ENCODE results near the gene JAKMIP3. TPM values are rescaled to one million over a fixed set of nuclear protein-coding genes. Genes with fewer than 3 reads are reported as not detected.

Gene JAKMIP3
- total RNA-seq, 2 experiments from 2014 or later = 0.28 to 0.36 TPM

- Mint-ChIP-seq H3K9me3 (no peaks in the 10 kb centered on the region), H3K27me3 (peaks cover 9% of the 10 kb centered on the region), H3K4me1 (ENCODE audit: low read depth) (peaks cover 6% of the 10 kb centered on the region), H3K4me3 (no peak overlapping the region), H3K27ac (no peak overlapping the region), H3K36me3 (ENCODE audit: low read depth) (no peaks in the 10 kb centered on the region)
- ATAC-seq (ENCODE audit: poor library complexity) (no peak), DNase-seq (no peak)
- H3K9me3 ChIP-seq (ENCODE audit: control insufficient read depth in 1 of 2, insufficient read depth in 1 of 2, low read length in 2 of 2) = no peaks in the 10 kb centered on the region
- intact Hi-C loops (cut with DNase I, micrococcal nuclease) = no loop called here
- no peak overlapping the region for H3K27ac ChIP-seq (ENCODE audit: low read depth in 1 of 2, low read length in 2 of 2)
- no peaks in the 10 kb centered on the region for H3K36me3 ChIP-seq (ENCODE audit: insufficient read depth, low read length)
- peaks cover 0 to 10% of the 10 kb centered on the region in 2 experiments for H3K27me3 ChIP-seq (ENCODE audit: control insufficient read depth in 1 of 2, insufficient read depth in 2 of 2, low read length in 2 of 2)
- TF ChIP-seq CTCF (IDR thresholded peaks at IDR 0.05) = no peak
- ChIA-PET CTCF (no interaction called here), POLR2A (no interaction called here)
- no peak overlapping the region for H3K4me3 ChIP-seq (ENCODE audit: low read length)
- H3K4me1 ChIP-seq (ENCODE audit: insufficient read depth, low read length) = peaks cover 9% of the 10 kb centered on the region
These were observed 46.4 kb upstream of the JAKMIP3 start for GRCh38 chr10:132019366-132019765.

- H3K4me1 ChIP-seq (ENCODE audit: insufficient read depth, low read length) = peaks cover 9% of the 10 kb centered on the region
- H3K27ac Mint-ChIP-seq = no peak overlapping the region
- H3K36me3 Mint-ChIP-seq (ENCODE audit: low read depth) = no peaks in the 10 kb centered on the region
- H3K27me3 ChIP-seq (ENCODE audit: control insufficient read depth in 1 of 2, insufficient read depth in 2 of 2, low read length in 2 of 2) = peaks cover 0 to 17% of the 10 kb centered on the region in 2 experiments
- intact Hi-C loops (cut with DNase I, micrococcal nuclease) = loop anchor here in 1 of 2 experiments (5.0 kb wide), 1 partner anchor 78 kb away; no protein-coding TSS in a partner anchor
- no peak overlapping the region for H3K4me3 Mint-ChIP-seq
- no peaks in the 10 kb centered on the region for H3K36me3 ChIP-seq (ENCODE audit: insufficient read depth, low read length)
- H3K4me3 ChIP-seq (ENCODE audit: low read length) = no peak overlapping the region
- DNase-seq (no peak), ATAC-seq (ENCODE audit: poor library complexity) (no peak)
- H3K27ac ChIP-seq (ENCODE audit: low read depth in 1 of 2, low read length in 2 of 2) = no peak overlapping the region
- TF ChIP-seq CTCF (IDR thresholded peaks at IDR 0.05) = no peak
- peaks cover 6% of the 10 kb centered on the region for H3K4me1 Mint-ChIP-seq (ENCODE audit: low read depth)
- H3K9me3 ChIP-seq (ENCODE audit: control insufficient read depth in 1 of 2, insufficient read depth in 1 of 2, low read length in 2 of 2) = no peaks in the 10 kb centered on the region
- H3K9me3 Mint-ChIP-seq = no peaks in the 10 kb centered on the region
- H3K27me3 Mint-ChIP-seq = peaks cover 20% of the 10 kb centered on the region
- ChIA-PET POLR2A (no interaction called here), CTCF (interaction anchor here (1.7 kb wide), 1 partner anchor 135 kb away, joined by 4 read pairs; no protein-coding TSS in a partner anchor)
These were observed 45.3 kb upstream of the JAKMIP3 start for GRCh38 chr10:132020456-132020855.

GRCh38 chr10:132021046-132021445 is 44.7 kb upstream of the JAKMIP3 start:
- POLR2A ChIA-PET = no interaction called here
- H3K27ac Mint-ChIP-seq = no peak overlapping the region
- H3K27me3 Mint-ChIP-seq = peaks cover 26% of the 10 kb centered on the region

More at GRCh38 chr10:132021046-132021445, 44.7 kb upstream of the JAKMIP3 start:
- no peak overlapping the region for H3K4me3 ChIP-seq (ENCODE audit: low read length)
- peaks cover 9% of the 10 kb centered on the region for H3K4me1 ChIP-seq (ENCODE audit: insufficient read depth, low read length)
- no peak overlapping the region for H3K4me3 Mint-ChIP-seq
- H3K36me3 Mint-ChIP-seq (ENCODE audit: low read depth) = no peaks in the 10 kb centered on the region
- H3K4me1 Mint-ChIP-seq (ENCODE audit: low read depth) = peaks cover 6% of the 10 kb centered on the region
- H3K9me3 ChIP-seq (ENCODE audit: control insufficient read depth in 1 of 2, insufficient read depth in 1 of 2, low read length in 2 of 2) = no peaks in the 10 kb centered on the region
- intact Hi-C loops (cut with DNase I, micrococcal nuclease) = loop anchor here in 1 of 2 experiments (5.0 kb wide), 1 partner anchor 79 kb away; no protein-coding TSS in a partner anchor
- ATAC-seq (ENCODE audit: poor library complexity) (no peak), DNase-seq (no peak)
- no peaks in the 10 kb centered on the region for H3K9me3 Mint-ChIP-seq
- TF ChIP-seq CTCF (IDR thresholded peaks at IDR 0.05) = no peak
- no peaks in the 10 kb centered on the region for H3K36me3 ChIP-seq (ENCODE audit: insufficient read depth, low read length)
- no peak overlapping the region for H3K27ac ChIP-seq (ENCODE audit: low read depth in 1 of 2, low read length in 2 of 2)
- CTCF ChIA-PET = interaction anchor here (1.7 kb wide), 1 partner anchor 135 kb away, joined by 4 read pairs; no protein-coding TSS in a partner anchor
- peaks cover 0 to 17% of the 10 kb centered on the region in 2 experiments for H3K27me3 ChIP-seq (ENCODE audit: control insufficient read depth in 1 of 2, insufficient read depth in 2 of 2, low read length in 2 of 2)
